Activated naive CD4-positive, alpha-beta T cell treated with anti-CD3 and anti-CD28 coated beads, Interleukin-2, amount 50 U/mL, for 16 hours (primary cell): Measurements from ENCODE around the gene PPFIBP1.

Source experiments
- DNase-seq: peaks from one replicate; pipeline ENCODE4 v3.0.0-alpha.2; 2020

The PPFIBP1 gene

DNA sequence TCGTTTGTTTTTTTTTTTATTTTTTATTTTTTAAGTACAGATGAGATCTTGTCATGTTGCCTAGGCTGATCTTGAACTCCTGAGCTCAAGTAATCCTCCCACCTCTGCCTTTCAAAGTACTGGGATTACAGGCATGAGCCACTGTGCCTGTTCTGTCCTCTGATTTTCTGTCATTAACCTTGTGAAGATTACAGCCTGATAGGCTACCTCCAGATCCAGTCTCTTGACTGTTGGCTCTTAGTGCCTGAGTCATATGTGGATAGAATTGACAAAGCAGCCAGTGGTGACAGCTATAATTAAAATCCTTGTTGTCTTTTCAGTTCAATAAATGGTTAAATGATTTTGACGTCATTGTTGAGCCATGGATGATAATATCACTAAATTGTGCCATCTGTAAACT, 151.0 kb downstream of the PPFIBP1 start:
- no peak for DNase-seq

DNA sequence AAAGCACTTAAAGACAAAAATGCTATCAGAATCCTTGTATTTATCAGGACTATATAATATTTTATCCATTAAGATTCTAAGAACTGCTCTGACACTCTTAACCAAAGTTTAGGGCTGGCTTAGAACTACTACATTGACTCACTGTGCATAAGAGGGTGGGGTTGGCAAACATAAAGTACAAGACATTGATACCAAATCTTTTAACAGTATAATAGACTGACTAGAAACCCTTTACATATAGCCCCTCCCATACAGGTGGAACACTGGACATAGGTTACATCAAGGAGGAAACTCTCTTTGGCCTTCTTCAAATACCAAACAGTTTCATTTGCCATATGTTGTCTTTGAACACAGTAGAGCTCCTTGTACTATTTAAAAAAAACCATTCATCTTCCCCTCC, 156.6 kb downstream of the PPFIBP1 start:
- no peak for DNase-seq

- DNase-seq, result no peak
These were observed 158.5 kb downstream of the PPFIBP1 start for GRCh38 chr12:27682534-27682933.

- no peak for DNase-seq
These were observed 161.3 kb downstream of the PPFIBP1 start for GRCh38 chr12:27685274-27685673.

GRCh38 chr12:27686147-27686546, 162.1 kb downstream of the PPFIBP1 start:
- DNase-seq, result no peak

GRCh38 chr12:27688671-27689070, 164.7 kb downstream of the PPFIBP1 start:
- no peak for DNase-seq

- DNase-seq, result no peak
These were observed 165.7 kb downstream of the PPFIBP1 start for GRCh38 chr12:27689558-27690180.

DNA sequence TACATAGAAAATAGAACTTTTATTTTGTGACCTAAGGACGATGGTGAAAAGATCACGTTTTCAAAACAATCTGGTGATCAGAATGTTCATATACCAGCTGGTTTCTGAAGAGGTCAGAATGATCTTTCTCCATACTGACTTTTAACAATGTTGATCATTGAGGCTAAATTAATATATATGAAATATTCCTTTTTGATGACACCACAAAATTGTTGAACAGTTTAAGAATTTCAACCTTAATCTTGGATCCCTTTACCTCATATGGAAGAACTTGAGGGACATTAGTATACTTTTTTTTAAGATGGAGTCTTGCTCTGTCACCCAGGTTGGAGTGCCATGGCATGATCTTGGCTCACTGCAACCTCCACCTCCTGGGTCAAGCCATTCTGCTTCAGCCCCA, 169.4 kb downstream of the PPFIBP1 start:
- no peak for DNase-seq

- DNase-seq, result no peak
These were observed 171.7 kb downstream of the PPFIBP1 start for GRCh38 chr12:27695556-27696292.

- no peak for DNase-seq
These were observed 172.3 kb downstream of the PPFIBP1 start, which contains the start of gene REP15 for GRCh38 chr12:27696293-27696652. REP15 (plus strand) TSS chr12:27696447; CDS start chr12:27696563, 116 bp downstream.

DNA sequence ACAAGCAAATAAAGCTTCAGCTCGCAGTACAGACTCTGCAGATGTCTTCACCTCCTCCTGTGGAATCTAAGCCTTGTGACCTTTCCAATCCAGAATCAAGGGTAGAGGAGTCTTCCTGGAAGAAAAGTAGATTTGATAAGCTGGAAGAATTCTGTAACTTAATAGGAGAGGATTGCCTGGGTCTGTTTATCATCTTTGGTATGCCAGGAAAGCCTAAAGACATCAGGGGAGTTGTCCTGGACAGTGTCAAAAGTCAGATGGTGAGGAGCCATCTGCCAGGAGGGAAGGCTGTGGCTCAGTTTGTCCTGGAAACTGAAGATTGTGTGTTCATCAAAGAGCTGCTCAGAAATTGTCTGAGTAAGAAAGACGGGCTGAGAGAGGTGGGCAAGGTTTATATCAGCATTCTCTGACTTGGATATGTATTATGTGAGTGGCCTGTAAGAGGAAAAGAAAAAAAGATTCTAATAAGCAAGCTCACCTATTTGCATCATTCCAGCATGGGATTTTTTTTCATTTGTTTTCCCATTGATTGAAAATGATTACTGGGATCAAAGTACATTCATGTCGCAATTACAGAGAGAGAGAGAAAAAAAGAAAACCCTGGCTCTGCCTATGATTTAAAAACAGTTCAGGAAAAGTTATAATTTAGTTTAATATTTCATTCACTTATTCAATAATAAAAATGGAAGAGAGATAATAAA, 173.0 kb downstream of the PPFIBP1 start:
- no peak for DNase-seq

- DNase-seq, result peak; percentile 69
These were observed 179.9 kb downstream of the PPFIBP1 start for GRCh38 chr12:27703720-27704452.

DNA sequence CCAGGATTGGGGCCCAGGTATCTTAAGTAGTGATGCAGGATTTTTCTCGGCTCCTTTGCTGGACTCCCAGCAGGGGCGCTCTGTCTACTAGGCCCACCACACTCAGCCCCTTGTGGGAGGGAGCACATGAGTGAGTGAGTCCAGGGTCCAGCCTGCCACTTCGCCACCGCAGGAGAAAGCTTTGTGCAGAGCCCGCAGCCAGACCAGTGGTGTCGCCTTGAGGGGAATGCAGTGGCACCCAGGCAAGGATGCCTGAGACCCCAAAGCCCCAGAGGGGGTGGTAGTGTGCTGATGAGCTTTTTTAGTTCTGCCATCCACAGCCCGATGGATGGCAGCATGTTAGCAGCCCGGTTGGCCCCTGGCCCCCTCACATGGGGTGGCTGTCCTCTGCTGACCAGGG, 181.3 kb downstream of the PPFIBP1 start:
- no peak for DNase-seq

DNA sequence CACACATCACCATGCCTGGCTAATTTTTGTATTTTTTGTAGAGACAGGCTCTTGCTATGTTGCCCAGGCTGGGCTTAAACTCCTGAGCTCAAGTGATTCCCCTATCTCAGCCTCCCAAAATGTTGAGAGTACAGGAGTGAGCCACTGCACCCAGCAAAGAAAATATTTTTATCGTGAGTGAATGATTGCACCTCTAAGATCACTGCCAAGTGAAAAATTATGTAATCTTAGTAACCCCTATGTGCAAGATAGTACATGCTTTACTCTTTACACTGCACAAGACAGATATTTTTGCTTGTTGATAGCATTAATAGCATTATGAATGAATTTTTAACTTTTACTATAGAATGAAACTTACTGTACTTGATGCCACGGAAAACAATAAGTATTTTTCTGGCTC, 183.2 kb downstream of the PPFIBP1 start:
- no peak for DNase-seq

DNA sequence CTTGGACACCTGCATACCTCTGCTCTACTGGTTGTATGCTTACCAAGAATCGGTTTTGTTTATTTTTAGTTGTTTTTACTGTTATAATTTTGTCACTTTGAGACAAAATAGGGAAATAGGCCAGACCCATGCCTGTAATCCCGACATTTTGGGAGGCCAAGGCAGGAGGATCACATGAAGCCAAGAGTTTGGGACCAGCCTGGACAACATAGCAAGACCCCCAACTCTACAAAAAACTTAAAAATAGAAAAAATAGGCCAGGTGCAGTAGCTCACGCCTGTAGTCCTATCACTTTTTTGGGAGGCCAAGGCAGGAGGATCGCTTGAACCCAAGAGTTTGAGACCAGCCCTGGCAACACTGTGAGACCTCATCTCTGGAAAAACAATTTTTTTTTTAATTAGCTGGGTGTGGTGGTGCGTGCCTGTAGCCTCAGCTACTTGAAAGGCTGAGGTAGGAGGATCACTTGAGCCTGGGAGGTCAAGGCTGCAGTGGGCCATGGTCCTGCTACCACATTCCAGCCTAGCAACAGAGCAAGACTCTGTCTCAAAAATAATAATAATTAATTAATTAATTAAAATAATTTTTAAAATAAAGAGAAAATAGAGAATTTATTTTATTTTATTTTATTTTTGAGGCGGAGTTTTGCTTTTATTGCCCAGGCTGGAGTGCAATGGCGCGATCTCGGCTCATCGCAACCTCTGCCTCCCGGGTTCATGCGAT, 185.4 kb downstream of the PPFIBP1 start:
- DNase-seq, result no peak

GRCh38 chr12:27709932-27710591, 186.1 kb downstream of the PPFIBP1 start:
- no peak for DNase-seq

DNA sequence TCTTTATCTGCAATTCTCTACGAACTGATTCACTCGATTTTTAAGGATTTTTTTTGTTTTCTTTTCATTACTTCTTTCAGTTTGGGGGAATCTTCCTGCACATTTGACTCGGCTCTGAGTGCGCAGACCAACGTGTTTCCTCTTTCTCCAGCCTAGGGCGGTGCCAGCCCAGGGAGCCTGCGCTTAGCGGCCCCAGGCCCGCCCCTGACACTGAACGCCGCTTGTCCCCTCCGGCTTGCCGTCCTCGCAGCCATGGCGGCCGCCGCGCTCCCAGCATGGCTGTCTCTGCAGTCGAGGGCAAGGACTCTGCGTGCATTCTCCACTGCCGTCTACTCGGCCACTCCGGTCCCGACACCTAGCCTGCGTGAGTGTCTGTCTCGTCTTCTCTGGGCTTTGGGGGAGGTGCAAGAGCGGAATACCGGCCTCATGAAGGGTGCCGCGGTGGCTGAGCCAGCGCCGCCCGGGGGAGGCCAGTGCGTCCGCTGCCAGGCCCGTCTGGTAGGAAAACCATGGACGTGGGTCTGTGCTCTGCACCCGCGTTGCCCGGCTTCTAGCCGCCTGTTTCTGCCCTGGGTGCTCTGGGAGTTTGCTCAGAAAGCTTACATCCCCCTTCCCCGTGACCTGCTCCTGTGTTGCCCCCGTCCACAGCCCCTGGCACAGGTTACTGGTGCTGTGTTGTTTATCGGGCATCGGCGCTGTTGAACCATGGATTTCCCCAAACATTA, 186.7 kb downstream of the PPFIBP1 start, which contains the start of gene MRPS35:
Gene MRPS35 (plus strand): TSS at position 241 of the 725 bp plus-strand sequence. CDS start 12 bp downstream, at position 253.
- DNase-seq, result peak; percentile 93

DNA sequence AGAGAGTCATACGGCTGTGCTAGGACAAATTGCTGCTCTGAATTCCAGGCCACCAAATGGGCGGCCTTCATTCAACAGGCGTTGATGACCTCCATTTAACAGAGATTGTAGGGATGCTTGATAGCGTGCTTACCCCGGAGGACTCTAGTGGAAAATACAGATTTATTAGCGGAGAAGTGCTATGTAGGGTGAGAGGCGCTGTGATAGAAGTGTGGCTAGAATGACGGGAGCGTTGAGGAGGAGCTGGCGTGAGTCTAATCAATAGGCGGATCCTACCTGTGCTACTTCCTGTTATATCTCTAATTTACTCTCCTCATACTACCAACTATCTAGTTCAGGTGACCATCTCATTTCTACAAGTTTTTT, 187.3 kb downstream of the PPFIBP1 start:
- DNase-seq, result no peak

- DNase-seq, result no peak
These were observed 188.0 kb downstream of the PPFIBP1 start for GRCh38 chr12:27711967-27712366.

DNA sequence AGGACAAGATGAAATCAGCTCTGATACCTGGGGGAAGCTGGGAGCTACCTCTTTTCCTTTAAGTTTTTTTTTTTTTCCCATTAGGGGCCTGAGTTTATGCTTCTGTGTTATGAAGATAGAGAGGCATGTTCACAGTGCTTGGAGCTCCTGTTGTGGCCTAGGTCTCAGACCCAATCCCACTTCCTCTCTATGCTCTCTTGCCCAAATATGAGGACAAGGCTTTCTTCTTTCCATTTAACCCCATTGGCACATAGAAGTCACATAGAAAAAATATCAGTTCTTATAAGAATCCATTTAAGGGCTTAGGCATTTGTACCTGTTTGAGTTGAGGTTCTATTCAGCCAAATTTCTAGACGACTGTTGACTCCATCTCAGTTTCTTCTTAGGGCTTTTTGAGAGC, 199.2 kb downstream of the PPFIBP1 start:
- DNase-seq, result no peak

- no peak for DNase-seq
These were observed 206.1 kb downstream of the PPFIBP1 start for GRCh38 chr12:27730097-27730588.
